ENCODE results near the gene LRRC72. TPM values are rescaled to one million over a fixed set of nuclear protein-coding genes. Genes with fewer than 3 reads are reported as not detected.
"Not testable (repeated sequence)": the region's sequence is repeated elsewhere in the genome, so short reads cannot be mapped to it uniquely, and the experiment has no call there.

Gene LRRC72
- polyA plus RNA-seq, 3 donors: not detected

DNA sequence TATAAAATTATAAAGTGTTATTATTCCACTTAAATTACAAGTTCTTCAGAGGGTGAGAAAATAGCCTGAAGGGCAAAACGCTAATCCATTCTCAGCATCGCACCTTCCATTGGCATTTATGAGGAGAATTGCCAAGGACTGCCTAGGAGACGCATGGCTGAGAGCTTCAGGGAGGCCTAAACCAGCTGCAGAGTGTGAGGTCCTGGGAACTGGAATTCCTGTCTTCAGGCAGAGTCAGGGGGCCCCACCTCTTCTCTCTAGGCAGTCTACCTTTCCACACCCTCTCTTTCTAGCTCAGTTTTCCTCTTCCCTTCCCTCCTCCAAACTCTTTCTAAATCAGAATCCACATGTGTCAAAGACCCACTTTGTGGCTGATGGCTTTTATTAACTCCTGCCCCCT lies 35.3 kb downstream of the LRRC72 start:
- no peak overlapping the region for H3K27ac ChIP-seq (ENCODE audit: low read depth, low read length)
- 82 to 96% (median 96%) methylated on average over 3 of the region's 3 CpGs for WGBS, 3 donors

DNA sequence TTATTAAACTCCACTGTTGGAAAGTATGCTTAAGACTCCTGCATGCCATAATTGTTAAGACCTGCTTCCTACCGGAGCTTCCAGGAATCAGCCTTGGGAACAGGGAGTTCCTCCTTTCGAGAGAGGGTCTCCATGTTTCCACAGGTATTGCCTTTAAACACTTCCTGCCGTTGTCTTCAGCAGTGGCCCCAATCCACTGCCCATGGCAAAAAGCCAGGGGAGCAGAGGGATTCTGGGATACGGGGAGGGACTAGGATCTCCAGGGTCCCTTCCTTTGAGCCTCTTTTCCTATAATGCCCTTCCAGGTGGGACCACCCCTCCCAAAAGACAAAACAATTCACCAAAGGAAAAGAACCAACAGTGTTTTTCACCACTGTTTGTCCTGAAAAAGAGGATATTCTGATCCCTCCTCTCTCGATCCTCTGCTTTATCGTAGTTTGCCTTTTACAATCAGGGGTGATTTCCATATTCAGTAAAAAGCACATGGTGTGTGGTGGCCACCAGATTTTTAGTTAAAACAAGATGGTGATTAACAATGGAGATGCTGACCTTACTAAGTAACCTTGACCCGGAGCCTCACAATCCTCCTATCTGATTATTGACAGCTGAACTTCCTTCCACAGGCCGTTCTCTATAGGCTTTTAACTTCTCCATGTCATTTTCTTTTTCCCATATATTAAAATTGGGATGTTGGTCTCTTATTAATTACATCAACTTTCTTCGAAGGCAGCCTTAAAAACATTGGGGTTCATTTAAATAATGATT lies 36.0 kb downstream of the LRRC72 start:
- H3K27ac ChIP-seq (ENCODE audit: low read depth, low read length): no peak overlapping the region
- 80 to 85% (median 83%) methylated on average over 9 of the region's 9 CpGs for WGBS, 3 donors

DNA sequence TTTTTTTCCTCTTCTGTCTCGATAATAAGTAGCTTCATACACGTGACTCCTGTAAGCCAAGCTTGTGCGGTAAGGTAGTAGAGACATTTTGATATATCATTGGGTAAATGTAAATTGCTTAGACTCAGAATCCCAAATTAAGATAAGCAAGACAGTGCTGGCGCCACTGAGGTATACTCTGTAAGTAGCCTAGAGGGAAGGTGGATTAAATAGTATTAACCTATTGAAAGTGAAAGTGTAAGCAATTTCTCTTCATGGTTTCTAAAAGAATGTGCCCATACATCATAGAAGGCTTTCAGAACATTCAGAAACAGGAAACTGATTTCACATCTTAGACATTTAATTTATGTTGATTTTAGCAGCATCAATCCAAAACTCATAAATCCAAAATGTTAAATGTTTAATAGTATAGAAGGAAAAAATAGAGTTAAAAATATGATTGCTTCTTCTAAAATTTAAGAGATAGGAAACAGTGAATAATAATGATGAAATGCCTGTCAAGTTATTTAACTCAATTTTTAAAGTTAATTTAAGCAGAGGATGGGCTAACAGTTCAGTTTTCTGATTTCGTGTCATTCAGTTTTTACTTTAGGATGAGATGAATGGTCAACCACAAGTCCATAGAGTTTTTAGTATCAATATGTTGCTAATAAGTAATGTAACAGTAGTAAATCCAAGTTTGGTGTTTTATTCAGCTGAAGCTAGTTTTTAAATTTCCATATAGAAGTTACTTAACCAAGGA lies 36.8 kb downstream of the LRRC72 start:
- WGBS, 3 donors: 51 to 85% (median 71%) methylated on average over 5 of the region's 5 CpGs
- no peak overlapping the region for H3K27ac ChIP-seq (ENCODE audit: low read depth, low read length)

DNA sequence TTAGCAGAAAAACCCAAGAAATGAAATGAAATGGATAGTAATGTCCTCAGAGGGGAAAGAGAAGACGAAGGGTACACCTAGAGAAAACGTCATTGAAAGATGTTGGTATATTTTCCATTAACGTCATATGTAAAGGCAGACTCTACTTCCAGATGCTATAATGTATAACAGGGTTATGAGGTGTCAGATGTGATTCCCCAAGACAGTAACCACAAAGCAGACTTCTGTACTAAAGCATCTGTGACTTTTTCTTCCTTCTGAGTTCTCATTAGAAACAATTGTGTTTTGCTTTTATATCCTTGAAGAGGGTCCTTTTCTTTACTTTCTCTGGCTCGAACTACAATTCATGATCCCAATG lies 37.4 kb downstream of the LRRC72 start:
- WGBS, 3 donors: 85 to 86% (median 86%) methylated on average over 4 of the region's 4 CpGs
- H3K27ac ChIP-seq (ENCODE audit: low read depth, low read length): no peak overlapping the region

DNA sequence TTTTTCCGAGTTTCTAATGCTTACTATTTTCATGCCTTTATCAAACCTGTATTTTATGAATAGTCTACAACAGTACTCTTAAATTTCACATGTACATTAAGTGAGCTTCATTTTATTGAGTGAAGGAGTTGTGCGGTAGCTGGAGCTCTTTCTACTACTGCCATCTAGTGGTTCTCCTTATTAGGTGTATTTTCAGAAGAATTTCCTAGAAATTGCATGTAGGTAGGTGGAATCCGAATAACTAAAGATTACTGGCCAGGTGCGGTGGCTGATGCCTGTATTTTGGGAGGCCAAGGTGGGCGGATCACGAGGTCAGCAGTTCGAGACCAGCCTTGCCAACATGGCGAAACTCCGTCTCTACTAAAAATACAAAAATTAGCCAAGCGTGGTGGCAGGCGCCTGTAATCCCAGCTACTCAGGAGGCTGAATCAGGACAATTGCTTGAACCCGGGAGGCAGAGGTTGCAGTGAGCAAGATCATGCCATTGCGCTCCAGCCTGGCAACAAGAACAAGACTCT lies 38.3 kb downstream of the LRRC72 start:
- 31 to 34% (median 32%) methylated on average over 13 of the region's 13 CpGs for WGBS, 3 donors
- H3K27ac ChIP-seq (ENCODE audit: low read depth, low read length): no peak overlapping the region

DNA sequence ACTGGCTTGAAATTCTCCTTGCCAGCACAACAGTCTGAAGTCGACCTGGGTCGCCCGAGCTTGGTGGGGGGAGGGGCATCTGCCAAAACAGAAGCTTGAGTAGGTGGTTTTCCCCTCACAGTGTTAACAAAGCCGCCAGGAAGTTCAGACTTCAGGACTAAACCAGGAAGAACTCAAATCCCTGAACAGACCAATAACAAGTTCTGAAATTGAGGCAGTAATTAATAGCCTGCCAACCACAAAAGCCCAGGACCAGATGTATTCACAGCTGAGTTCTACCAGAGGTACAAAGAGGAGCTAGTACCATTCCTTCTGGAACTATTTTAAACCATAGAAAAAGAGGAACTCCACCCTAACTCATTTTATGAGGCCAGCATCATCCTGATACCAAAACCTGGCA lies 45.3 kb downstream of the LRRC72 start:
- WGBS, 3 donors: 57 to 83% (median 79%) methylated on average over 4 of the region's 4 CpGs

DNA sequence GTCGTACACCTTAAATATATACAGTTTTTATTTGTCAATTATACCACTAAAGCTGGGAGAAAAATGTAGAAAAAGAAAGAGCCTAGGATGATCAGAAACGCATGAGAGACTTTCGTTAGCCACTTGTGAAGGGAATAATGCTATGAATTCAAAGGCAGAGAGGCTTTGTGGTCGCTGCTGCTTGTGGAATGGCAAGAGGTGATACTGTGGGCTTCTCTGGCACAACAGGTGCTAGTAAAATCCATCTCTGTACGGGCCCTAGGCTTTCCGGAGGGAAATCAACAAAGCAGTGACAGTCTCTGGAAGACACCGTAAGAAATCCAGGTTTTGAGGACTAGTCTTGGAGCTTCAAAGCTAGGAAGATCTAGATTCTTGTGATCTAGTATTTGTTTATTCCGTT lies 52.6 kb downstream of the LRRC72 start:
- 76 to 91% (median 87%) methylated on average over 8 of the region's 8 CpGs for WGBS, 3 donors
- H3K27ac ChIP-seq (ENCODE audit: low read depth, low read length): no peak overlapping the region

More for the DNA sequence above, 45.3 kb downstream of the LRRC72 start:
- no peak overlapping the region for H3K27ac ChIP-seq (ENCODE audit: low read depth, low read length)

DNA sequence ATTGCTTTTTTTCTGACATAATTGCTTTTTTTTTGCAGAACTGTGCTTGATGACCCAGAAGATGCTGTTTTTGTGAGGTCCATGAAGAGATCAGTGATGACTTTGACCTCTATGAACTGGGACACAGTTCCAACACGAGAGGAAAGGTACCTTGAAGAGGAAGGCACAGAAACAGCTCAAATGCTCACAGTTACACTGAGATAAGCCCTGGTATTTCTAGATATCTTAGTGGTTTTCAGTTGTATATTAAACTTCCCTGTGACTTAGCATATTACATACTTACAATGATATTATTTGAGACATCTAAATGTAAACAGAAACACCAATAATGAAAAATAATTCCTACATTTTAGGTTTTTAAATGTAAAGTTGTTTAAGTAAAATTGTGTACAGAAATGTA lies 54.7 kb downstream of the LRRC72 start:
- H3K27ac ChIP-seq (ENCODE audit: low read depth, low read length): no peak overlapping the region
- 41 to 70% (median 45%) methylated on average over 1 of the region's 1 CpG for WGBS, 3 donors

DNA sequence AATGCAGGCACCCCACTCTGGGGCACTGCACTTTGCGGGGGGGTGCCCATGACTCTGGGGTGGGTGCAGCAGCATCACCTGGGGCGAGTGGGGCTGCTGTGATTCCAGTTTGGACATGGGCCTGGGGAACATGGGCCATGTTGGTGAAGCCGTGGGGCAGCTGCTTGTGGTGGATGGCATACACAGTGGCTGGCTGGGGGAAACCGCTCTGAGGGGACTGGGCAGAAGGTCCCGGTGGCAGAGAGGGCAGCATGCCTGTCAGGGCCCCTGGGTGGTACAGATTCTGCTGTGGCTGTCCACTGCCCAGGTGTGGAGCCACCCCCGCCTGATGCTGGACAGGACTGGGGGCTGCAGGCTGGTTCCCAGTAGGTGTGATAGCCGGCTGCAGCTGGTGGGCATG lies 57.2 kb downstream of the LRRC72 start:
- 94 to 99% (median 95%) methylated on average over 6 to 7 of the region's 7 CpGs for WGBS, 3 donors
- H3K27ac ChIP-seq (ENCODE audit: low read depth, low read length): no peak overlapping the region

DNA sequence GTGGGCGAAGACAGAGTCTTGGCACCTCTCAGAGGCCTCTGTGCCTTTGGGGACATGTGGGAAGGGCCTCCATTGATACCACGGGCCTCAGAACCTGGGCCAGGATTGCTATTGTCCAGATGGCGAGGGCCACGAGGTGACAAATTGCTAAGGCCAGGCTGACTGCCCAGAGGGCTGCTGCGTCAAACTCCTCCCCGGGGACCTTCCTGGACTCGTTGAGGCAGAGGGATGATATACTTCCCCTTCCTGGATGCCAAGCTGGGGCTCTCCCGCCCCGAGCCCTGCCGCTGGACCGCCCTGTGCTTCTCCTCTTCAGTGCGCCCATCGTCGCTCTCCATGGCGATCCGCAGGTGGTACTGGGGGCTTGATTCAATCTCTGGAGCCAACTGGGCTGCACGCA lies 58.9 kb downstream of the LRRC72 start:
- 92 to 94% (median 93%) methylated on average over 17 of the region's 17 CpGs for WGBS, 3 donors
- H3K27ac ChIP-seq (ENCODE audit: low read depth, low read length): no peak overlapping the region

DNA sequence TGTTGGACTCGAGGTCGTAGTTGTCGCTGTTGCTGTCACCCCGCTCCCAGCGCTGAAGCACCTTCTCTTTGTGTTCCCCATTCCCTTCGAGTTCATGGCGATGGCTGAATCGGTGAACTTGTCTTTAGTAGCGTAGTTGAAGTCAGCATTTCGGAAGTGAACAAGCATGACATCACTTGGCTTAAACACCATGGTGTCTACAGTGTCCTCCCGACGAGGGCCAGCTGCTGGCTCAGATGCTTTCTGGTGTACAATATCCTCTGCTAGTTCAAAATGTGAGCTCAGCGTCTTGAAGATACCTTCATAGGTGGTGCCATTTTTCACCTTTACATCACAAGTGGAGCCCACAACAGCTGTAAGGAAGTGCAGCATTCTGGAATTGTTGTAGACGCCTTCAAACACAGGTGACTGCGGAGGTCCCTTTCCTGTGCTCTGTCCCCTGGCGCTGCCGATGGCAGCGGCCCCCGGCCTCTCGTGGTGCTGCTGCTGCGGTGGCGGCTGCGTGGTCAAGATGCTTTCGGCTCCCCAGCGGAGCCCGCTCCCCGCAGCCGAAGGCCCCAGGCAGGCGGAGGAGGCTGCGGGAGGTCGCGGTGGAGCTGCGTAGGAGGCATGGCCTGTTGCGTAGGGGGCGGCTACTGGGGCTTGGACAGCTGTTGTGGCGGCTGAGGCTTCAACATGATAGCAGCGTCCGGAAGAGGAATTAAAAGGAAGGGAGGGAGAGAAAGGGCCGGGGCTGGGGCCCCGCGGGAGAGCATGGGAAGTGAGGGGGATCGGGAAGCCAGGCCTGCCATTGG lies 59.7 kb downstream of the LRRC72 start:
- 77 to 80% (median 79%) methylated on average over 40 to 42 of the region's 42 CpGs for WGBS, 3 donors

DNA sequence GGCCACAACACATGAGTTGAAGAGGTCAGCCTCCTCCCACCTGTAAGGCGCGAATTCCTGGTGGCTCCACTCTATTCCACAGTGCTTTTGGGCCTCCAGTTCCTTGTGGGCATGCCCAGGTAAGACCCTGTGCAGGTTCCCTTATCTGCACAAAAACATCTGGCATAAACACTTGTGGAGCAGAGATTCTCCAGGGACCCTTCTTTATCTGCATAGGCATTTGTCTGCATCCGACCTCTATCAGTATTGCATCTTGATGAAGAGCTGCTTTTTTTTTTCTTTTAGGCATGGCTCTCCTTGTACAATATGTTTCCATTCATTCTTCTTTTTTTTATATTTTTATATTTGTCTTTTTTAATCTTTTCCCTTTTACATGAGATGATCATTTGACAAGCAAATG lies 60.5 kb downstream of the LRRC72 start:
- no peak overlapping the region for H3K27ac ChIP-seq (ENCODE audit: low read depth, low read length)

More for the DNA sequence above, 59.7 kb downstream of the LRRC72 start:
- no peak overlapping the region for H3K27ac ChIP-seq (ENCODE audit: low read depth, low read length)

DNA sequence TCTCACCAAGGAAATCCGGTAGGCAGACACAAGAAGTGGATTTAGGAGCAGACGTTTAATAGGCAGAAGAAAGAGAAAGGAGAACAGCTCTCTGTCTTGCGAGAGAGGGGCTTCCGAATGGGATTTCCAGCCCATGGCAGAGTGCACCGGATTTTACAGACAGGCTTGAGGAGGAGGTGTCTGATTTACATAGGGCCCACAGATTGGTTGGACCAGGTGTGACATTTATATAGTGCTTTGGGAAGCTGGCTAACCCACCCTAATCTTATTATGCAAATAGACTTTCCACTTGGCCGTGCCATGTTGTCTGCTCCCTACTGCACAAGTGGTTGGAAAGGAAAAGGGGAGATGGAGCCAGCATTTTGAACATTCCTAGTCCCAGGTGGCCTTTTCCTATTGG lies 61.2 kb downstream of the LRRC72 start:
- no peak overlapping the region for H3K27ac ChIP-seq (ENCODE audit: low read depth, low read length)
- 58 to 83% (median 66%) methylated on average over 6 of the region's 6 CpGs for WGBS, 3 donors

More for the DNA sequence above, 60.5 kb downstream of the LRRC72 start:
- 91 to 94% (median 91%) methylated on average over 3 of the region's 3 CpGs for WGBS, 3 donors

DNA sequence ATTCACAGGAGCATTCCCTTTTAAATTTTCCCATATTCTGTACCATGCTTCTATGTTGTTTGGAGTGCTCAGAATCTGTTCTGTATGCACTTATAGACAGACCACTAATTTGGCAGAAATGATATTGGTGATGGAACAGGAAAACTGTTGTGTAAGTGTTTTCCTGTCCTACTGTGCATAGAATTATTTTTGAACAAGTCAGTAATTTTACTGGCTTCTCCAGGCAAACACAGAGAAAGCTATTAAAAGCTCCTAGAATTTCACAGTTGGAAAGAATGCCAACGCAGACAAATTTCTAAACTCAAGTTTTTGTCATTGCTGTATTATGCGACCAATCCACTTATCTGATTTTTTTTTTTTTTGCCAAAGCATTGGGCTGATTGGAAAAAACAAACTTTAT lies 63.3 kb downstream of the LRRC72 start:
- 66 to 68% (median 66%) methylated on average over 2 of the region's 2 CpGs for WGBS, 3 donors

DNA sequence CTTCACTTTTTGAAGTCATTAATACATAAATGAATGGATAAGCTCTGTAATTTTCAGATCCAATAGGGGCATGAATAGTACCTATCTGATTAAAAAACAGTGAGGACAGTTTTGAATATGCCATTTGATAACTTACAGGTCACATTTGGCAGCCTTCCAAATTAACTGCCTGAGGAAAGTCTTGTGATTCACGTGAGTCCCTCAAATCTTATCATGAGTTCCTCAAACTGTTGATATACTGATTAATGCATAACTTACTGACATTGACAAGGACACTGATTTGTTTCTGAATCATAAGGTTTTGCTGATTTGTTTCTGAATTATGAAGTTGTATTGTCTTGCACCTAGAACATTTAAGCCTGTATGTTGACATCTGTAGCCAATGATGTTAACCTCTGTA lies 63.8 kb downstream of the LRRC72 start:
- 6 to 39% (median 30%) methylated on average over 1 of the region's 1 CpG for WGBS, 3 donors
- H3K27ac ChIP-seq (ENCODE audit: low read depth, low read length): no peak overlapping the region

More for the DNA sequence above, 63.3 kb downstream of the LRRC72 start:
- no peak overlapping the region for H3K27ac ChIP-seq (ENCODE audit: low read depth, low read length)

DNA sequence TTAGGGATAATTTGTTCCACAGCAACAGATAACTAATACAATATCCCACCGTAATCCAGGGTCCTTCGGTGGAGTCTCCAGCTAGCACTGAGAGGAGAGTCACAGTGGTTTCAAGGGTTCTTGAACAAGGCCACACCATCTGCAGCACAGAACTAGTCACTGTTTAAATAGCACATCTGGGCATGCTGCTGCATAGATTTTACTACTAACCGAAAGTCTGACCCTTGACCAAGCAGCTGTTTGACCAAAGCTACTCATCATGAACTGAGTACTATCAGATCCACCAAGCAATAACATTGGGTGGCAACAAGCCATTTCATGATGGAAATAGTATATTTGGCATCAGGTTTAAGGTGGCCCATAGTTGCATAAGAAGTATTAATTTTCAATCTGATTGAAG lies 65.8 kb downstream of the LRRC72 start:
- H3K27ac ChIP-seq (ENCODE audit: low read depth, low read length): no peak overlapping the region
- 79 to 96% (median 92%) methylated on average over 3 of the region's 3 CpGs for WGBS, 3 donors

DNA sequence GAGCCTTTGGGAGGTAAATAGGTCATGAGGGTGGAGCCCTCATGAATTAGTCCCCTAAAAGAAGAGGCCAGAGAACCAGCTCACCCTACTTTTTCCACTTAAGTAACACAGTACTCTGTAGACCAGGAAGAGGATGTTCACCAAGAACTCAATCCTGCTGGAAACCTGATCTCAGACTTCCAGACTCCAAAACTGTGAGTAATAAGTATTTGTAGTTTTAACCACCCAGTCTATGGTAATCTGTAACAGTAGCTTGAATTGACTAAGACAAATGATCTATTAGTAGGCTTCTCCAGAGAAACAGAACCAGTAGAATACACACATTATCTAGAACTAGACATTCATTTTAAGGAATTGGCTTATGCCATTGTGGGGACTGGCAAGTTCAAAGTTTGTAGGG lies 67.4 kb downstream of the LRRC72 start:
- no peak overlapping the region for H3K27ac ChIP-seq (ENCODE audit: low read depth, low read length)

DNA sequence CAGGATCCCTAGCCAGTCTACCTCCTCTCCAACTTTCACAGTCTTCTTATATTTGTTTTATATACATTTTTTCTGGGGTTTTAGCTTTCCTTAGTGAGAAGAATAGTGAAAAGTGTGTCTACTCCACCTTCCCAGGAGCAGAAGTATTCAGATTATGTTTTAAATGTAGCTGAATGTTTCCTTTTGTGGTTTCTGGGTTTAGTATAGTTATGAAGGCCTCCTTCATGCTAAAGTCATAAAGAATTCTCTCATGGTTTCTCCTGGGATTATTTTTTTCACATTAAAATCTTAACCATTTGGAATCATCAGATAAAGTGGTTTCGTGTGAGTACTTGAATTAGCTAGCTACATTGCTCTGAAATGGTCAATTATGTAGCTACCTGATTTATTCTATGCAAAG lies 68.1 kb downstream of the LRRC72 start:
- H3K27ac ChIP-seq (ENCODE audit: low read depth, low read length): no peak overlapping the region
- WGBS, 3 donors: 84 to 97% (median 88%) methylated on average over 1 of the region's 1 CpG

DNA sequence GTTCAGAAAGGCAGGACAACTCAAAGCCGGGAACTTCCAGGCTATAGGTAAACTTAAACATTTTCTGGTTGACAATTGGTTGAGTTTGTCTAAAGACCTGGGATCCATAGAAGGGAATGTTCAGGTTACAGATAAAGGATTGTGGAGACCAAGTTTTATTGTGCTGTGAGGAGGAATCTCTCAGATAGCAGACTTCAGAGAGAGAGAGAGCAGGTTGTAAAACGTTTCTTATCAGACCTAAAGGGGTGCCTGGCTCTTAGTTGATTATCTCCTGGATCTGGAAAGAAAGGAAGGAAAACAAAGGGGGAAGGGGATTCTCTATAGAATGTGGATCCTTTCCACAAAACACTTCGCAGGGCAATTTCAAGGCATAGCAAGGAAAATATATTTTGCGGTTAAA lies 69.0 kb downstream of the LRRC72 start:
- 67 to 79% (median 75%) methylated on average over 4 of the region's 4 CpGs for WGBS, 3 donors
- not testable (repeated sequence) for H3K27ac ChIP-seq (ENCODE audit: low read depth, low read length)
